Lower lobe of right lung (tissue), 2 donors: Measurements from ENCODE around the gene LRCOL1. TPM values are rescaled to one million over a fixed set of nuclear protein-coding genes. Genes with fewer than 3 reads are reported as not detected.

ENCODE experiments used
- ATAC-seq, 2 donors: fragments of 200-7000 bp; cut with Tn5 transposase; one replicate each; pipeline ENCODE4 v1.9.1; 2020 to 2022; ENCODE audit warnings: mild to moderate bottlenecking in 2 of 2, moderate library complexity in 2 of 2
- DNase-seq: peaks from one replicate; pipeline ENCODE4 v3.0.0-alpha.2; 2020
- H3K27ac ChIP-seq: fragments of 200-600 bp; one replicate; pipeline ENCODE4 v1.8.0; 2022
- H3K27me3 ChIP-seq: fragments of 200-600 bp; one replicate; pipeline ENCODE4 v1.8.0; 2022; ENCODE audit warnings: low read depth
- H3K36me3 ChIP-seq: fragments of 200-600 bp; one replicate; pipeline ENCODE4 v1.8.0; 2022; ENCODE audit warnings: mild to moderate bottlenecking
- H3K4me1 ChIP-seq: fragments of 200-600 bp; one replicate; pipeline ENCODE4 v1.8.0; 2022
- H3K4me3 ChIP-seq: fragments of 200-600 bp; one replicate; pipeline ENCODE4 v1.8.0; 2022; ENCODE audit warnings: mild to moderate bottlenecking
- H3K9me3 ChIP-seq: fragments of 200-600 bp; one replicate; pipeline ENCODE4 v1.8.0; 2022
- CTCF ChIP-seq: fragments of 200-600 bp; IDR thresholded peaks from one replicate; pipeline ENCODE4 v1.8.0; 2022; ENCODE audit warnings: antibody characterized with exemption, mild to moderate bottlenecking
- intact Hi-C: fragments of 100-400 bp; cut with DNase I; formaldehyde crosslinking; loops from one replicate; pipeline ENCODE4 v1.11.0; 2022
- total RNA-seq: library from RNA; stranded (reverse); fragmentation: NEBNext Ultra II Directional; extraction: Animal tissue kit (Norgen Biotek cat#: 25700); gene quantifications from one replicate; pipeline ENCODE4 v1.2.1, GENCODE V29; 2021
- donor health status: DM: no; HTN: yes; CAD: no; lungs with severe emphysema.

Gene LRCOL1
- total RNA-seq, 1 donor from 2014 or later, result 2.3 TPM

GRCh38 chr12:132625731-132626430 is 15.5 kb upstream of the LRCOL1 start:
- DNase-seq (no peak), ATAC-seq (no peak)
- Histone ChIP-seq H3K27me3 (no peaks in the 10 kb centered on the region), H3K36me3 (peaks cover 34% of the 10 kb centered on the region), H3K4me3 (no peak overlapping the region), H3K9me3 (no peaks in the 10 kb centered on the region), H3K27ac (no peak overlapping the region), H3K4me1 (peaks cover 14% of the 10 kb centered on the region)
- intact Hi-C loops, result no loop called here
- TF ChIP-seq CTCF, result no peak

- no peak overlapping the region for H3K4me3 ChIP-seq
- intact Hi-C loops, result no loop called here
- no peak for TF ChIP-seq CTCF
- no peaks in the 10 kb centered on the region for H3K9me3 ChIP-seq
- H3K36me3 ChIP-seq, result peaks cover 34% of the 10 kb centered on the region
- peaks cover 14% of the 10 kb centered on the region for H3K4me1 ChIP-seq
- ATAC-seq (no peak), DNase-seq (no peak)
- no peak overlapping the region for H3K27ac ChIP-seq
- peaks cover 6% of the 10 kb centered on the region for H3K27me3 ChIP-seq
Observed at GRCh38 chr12:132624910-132625630, 14.7 kb upstream of the LRCOL1 start.

GRCh38 chr12:132624186-132624855 is 13.9 kb upstream of the LRCOL1 start:
- no peak overlapping the region for H3K4me3 ChIP-seq
- H3K27ac ChIP-seq, result no peak overlapping the region
- peaks cover 14% of the 10 kb centered on the region for H3K4me1 ChIP-seq
- H3K36me3 ChIP-seq, result peaks cover 27% of the 10 kb centered on the region
- DNase-seq (no peak), ATAC-seq (no peak)
- intact Hi-C loops, result no loop called here
- no peak for TF ChIP-seq CTCF
- H3K27me3 ChIP-seq, result peaks cover 14% of the 10 kb centered on the region
- no peaks in the 10 kb centered on the region for H3K9me3 ChIP-seq

GRCh38 chr12:132623072-132623869 is 12.9 kb upstream of the LRCOL1 start:
- H3K4me1 ChIP-seq, result peaks cover 14% of the 10 kb centered on the region
- intact Hi-C loops, result no loop called here
- DNase-seq, result no peak
- H3K4me3 ChIP-seq, result no peak overlapping the region
- H3K27ac ChIP-seq, result no peak overlapping the region
- H3K27me3 ChIP-seq, result peaks cover 17% of the 10 kb centered on the region
- no peaks in the 10 kb centered on the region for H3K9me3 ChIP-seq
- no peak for ATAC-seq
- peaks cover 23% of the 10 kb centered on the region for H3K36me3 ChIP-seq
- TF ChIP-seq CTCF, result no peak

- no peak for TF ChIP-seq CTCF
- Histone ChIP-seq H3K4me3 (no peak overlapping the region), H3K9me3 (no peaks in the 10 kb centered on the region), H3K27me3 (peaks cover 24% of the 10 kb centered on the region), H3K4me1 (peaks cover 14% of the 10 kb centered on the region), H3K36me3 (peaks cover 23% of the 10 kb centered on the region), H3K27ac (no peak overlapping the region)
- intact Hi-C loops, result no loop called here
- DNase-seq (no peak), ATAC-seq (peak; percentile 33 to 47)
Observed at GRCh38 chr12:132622437-132623071, 12.2 kb upstream of the LRCOL1 start.
